Measurements from ENCODE around the gene HS6ST1.
"Not testable (repeated sequence)": the region's sequence is repeated elsewhere in the genome, so short reads cannot be mapped to it uniquely, and the experiment has no call there.

The HS6ST1 gene

GRCh38 chr2:128320906-128321771 lies 2.5 kb upstream of the HS6ST1 start:
- no peak for TF ChIP-seq CTCF (conservative IDR thresholded peaks at IDR 0.05; ENCODE audit: low read length)
- no peak for DNase-seq (ENCODE audit: low read depth)
- no peak overlapping the region for H3K4me3 ChIP-seq (ENCODE audit: low read length)

DNA sequence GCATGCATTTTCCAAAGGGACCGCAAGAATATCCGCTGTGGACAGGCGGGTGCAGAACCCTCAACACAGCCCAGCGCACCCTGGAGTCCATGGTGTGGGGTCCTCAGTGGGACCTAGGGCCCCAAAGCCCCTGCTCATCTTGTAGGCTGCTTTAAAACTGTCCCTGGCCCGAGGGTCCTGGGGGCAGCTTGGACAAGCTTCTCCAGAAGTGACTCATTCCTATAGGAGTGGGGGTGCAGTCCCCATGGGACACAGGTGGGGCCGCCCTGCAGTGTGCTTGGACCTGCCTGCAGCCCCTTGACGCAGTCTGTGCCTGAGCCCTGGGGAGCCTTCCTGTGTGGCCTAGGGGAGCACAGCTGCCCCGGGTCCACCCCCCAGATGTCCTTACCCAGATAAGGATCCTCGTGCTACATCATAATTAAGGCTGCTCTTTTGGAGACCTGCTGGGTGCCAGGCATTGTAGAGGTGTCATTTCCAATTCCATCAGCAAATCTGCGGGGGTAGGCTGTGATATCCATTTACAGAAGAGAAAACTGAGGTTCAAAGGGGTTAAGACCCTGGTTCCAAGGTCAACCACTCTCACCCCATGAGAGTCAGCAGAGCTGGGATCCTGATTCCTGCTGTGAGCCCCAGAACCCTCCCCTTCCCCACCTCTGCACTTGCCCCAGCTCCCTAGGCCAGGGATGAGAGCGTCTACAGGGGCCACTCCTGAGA lies 1.7 kb upstream of the HS6ST1 start:
- no peak for DNase-seq (ENCODE audit: low read depth)
- TF ChIP-seq CTCF (conservative IDR thresholded peaks at IDR 0.05; ENCODE audit: low read length): no peak
- no peak overlapping the region for H3K4me3 ChIP-seq (ENCODE audit: low read length)

DNA sequence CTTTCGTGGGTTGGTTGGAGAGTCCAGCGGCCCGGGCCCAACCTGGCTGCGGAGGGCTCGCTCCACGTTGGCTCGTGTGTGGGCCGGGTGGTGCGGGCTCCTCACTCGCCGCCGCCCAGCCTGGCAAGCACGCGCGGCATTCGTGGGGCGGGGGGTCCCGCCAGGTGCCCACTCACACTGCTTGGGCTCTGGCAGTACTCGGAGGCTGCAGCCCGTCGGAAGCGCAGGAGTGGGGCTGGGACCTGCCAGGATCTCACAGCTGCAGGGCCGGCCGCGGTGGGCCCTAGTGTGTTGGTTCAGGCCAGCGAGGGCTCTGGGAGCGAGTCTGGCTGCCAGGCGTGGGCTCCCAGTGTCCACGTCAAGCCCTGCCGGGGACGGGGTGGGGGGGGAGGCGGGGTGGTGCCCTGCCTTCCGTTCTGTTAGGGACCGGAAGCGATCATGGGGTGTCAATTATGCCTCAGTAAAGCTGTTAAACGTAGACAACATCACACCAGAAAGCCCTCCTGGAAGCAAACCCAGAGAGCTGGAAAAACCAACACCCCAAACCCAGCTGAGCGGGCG lies 1.0 kb upstream of the HS6ST1 start:
- H3K4me3 ChIP-seq (ENCODE audit: low read length): no peak overlapping the region
- DNase-seq (ENCODE audit: low read depth): no peak
- TF ChIP-seq CTCF (conservative IDR thresholded peaks at IDR 0.05; ENCODE audit: low read length): no peak

DNA sequence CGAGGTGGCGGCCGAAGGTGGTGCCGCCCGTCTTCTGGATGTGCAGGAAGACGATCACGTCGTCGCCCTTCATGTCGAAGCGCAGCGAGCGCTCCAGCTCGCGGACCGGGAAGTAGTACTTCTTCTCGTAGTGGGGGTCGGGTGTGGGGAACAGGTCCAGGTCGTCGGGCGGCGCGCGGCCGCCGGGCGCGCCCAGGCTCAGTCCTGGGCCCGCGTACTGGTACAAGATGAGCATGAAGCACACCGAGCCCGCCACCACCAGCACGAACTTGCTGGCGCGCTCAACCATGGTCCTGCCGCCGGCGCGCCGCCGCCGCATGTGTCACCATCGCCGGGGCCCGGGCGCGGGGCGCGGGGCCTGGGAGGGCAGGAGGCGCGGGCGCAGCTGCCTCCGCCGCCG lies 423 bp downstream of the HS6ST1 start:
- not testable (repeated sequence) for DNase-seq (ENCODE audit: low read depth)
- peak overlapping the region; percentile 52 for H3K4me3 ChIP-seq (ENCODE audit: low read length)

GRCh38 chr2:128317899-128318225 lies 806 bp downstream of the HS6ST1 start:
- DNase-seq (ENCODE audit: low read depth): not testable (repeated sequence)
- H3K4me3 ChIP-seq (ENCODE audit: low read length): peak overlapping the region; percentile 74

DNA sequence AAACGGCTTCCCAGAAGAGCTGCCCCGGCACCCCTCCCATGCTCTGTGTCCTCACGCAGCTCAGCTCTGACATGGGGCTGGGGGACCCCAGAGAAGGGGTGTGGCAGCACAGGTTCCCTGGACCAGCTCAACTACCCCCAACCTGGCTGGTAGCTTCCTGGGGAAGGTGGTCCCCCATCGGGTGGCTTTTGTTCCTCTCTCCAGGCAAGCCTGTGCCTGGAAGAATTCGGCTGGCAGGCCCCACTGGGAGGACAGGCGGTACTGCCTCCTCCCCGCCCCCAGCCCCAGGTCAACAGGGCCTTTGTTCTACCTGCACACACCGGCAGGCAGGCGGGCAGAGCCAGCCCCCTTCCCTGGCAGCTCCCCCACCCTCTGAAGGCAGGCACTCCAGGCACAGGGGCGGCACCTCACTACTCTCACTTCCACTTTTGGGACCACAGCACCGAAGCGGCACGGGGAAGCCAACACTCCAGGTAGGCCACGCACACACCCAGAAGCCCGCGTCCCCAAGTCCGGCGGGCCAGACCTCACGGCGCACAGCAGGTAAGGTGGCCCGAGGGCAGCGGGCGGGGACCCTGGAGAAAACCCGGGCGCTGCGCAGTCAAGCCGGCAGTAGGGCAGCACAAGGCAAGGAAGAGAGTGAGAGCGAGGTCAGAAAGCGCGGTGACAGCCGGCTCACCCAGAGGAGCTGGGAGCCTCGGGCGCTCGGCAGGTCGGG lies 1.3 kb downstream of the HS6ST1 start:
- no peak for TF ChIP-seq CTCF (conservative IDR thresholded peaks at IDR 0.05; ENCODE audit: low read length)
- H3K4me3 ChIP-seq (ENCODE audit: low read length): peak overlapping the region; percentile 74

DNA sequence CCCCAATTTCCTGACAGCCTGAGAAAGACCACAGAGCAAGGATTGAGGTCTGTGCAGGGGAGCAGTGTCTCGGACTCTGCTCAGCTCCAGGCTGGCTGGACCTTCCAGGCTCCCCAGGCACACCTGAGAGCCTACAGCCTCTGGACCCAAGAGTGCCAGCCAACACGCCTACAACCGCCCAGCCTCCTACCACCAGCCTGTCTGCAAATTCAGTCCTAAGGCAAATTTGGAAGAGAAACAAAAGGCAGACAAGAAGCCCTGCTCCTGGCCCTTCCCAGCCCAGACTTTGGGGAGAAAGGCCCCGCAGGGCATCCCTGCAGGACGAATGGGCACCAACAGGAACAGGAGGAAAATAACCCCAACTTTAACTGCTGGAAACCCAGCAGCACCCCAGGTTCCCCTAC lies 1.9 kb downstream of the HS6ST1 start:
- peak overlapping the region; percentile 74 for H3K4me3 ChIP-seq (ENCODE audit: low read length)
- DNase-seq (ENCODE audit: low read depth): no peak
- TF ChIP-seq CTCF (conservative IDR thresholded peaks at IDR 0.05; ENCODE audit: low read length): no peak

More for the DNA sequence above, 1.3 kb downstream of the HS6ST1 start:
- DNase-seq (ENCODE audit: low read depth): no peak
